ENCODE data around the gene ADRB1. TPM values are rescaled to one million over a fixed set of nuclear protein-coding genes. Genes with fewer than 3 reads are reported as not detected.

Gene ADRB1
- total RNA-seq, 1 donor from 2014 or later: not detected

DNA sequence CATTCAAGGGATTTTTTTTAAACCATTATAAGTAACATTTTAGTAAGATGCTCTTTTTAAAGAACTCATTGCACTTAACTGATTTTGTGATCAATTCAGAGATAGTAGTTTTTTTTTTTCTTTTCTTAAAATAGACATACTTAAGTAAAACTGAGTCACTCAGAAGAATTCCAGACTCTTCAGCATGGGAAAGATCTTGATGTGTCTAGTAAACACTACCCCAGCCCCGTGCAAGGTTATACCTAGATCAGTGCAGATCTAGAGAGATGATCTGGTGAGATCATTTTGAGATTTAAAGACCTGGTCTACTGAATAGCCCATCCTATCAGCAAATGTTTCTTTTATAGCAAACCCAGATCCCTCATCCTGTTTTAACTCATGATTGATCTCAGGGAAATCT is 8.6 kb downstream of the ADRB1 start:
- DNase-seq: no peak
- intact Hi-C loops (cut with micrococcal nuclease): no loop called here
- peaks cover 66% of the 10 kb centered on the region for H3K27me3 Mint-ChIP-seq
- H3K4me1 Mint-ChIP-seq: peaks cover 5% of the 10 kb centered on the region
- H3K36me3 Mint-ChIP-seq (ENCODE audit: low read depth): no peaks in the 10 kb centered on the region
- H3K9me3 Mint-ChIP-seq: no peaks in the 10 kb centered on the region
- no peak overlapping the region for H3K4me3 Mint-ChIP-seq
- no peak overlapping the region for H3K27ac Mint-ChIP-seq

DNA sequence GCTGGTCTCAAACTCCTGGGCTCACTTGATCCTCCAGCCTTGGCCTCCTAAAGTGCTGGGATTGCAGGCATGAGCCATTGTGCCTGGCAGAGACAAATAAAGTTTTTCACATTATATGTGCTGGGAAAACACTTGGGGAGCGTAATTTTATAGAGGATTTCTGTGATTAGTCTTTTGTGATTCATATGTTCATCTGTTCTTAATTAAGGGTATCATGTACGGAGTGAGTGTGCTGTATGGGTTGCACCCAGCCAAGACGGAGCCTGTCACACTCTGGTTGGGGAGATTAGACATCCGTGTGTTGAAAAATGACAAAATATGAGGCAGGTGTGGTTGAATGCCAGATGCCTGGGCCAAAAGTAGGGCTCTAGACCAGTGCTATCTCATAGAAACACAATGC is 10.3 kb downstream of the ADRB1 start:
- no peak overlapping the region for H3K27ac Mint-ChIP-seq
- H3K4me3 Mint-ChIP-seq: no peak overlapping the region
- intact Hi-C loops (cut with micrococcal nuclease): no loop called here
- H3K36me3 Mint-ChIP-seq (ENCODE audit: low read depth): no peaks in the 10 kb centered on the region
- no peaks in the 10 kb centered on the region for H3K4me1 Mint-ChIP-seq
- no peak for DNase-seq
- peaks cover 55% of the 10 kb centered on the region for H3K27me3 Mint-ChIP-seq
- H3K9me3 Mint-ChIP-seq: no peaks in the 10 kb centered on the region

DNA sequence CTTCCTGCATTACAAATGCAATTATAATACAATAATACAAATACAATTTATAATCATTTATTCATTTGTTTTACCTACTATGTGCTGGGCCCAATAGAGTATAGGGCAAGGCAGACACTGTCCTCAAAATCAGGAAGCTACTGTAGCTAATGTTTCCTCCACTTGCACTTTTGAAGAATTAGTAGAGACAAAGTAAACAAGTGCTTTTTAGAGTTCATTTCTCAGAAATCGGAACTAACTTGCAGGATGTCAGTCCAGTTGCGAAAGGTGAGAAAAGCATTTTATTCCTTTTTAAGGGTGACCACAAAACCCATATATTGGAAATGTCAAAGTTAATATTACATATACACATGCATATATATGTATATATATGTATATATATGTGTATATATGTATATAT is 14.2 kb downstream of the ADRB1 start:
- Mint-ChIP-seq H3K4me3 (no peak overlapping the region), H3K27me3 (peaks cover 36% of the 10 kb centered on the region), H3K36me3 (ENCODE audit: low read depth) (no peaks in the 10 kb centered on the region), H3K4me1 (peaks cover 5% of the 10 kb centered on the region), H3K9me3 (no peaks in the 10 kb centered on the region), H3K27ac (no peak overlapping the region)
- intact Hi-C loops (cut with micrococcal nuclease): no loop called here
- no peak for DNase-seq

DNA sequence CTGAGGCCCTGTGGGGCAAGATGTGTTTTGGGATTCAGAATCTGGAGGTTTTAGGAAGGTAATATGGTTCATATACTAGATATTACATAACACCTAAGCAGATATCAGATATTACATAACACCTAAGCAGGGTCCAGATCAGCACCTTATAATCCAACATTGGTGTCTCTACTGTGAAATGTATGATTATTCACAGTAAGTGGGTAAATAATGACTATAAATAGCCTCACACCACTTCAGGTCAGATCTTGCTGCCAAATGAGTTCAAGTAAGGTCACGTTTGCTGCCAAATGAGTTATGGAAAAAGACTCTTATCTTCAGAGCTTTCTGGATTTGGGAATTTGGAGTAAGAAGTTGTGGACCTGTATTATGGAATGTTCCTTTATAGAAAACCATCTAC is 14.6 kb downstream of the ADRB1 start:
- Mint-ChIP-seq H3K4me1 (peaks cover 5% of the 10 kb centered on the region), H3K27me3 (peaks cover 37% of the 10 kb centered on the region), H3K9me3 (no peaks in the 10 kb centered on the region), H3K4me3 (no peak overlapping the region), H3K27ac (no peak overlapping the region), H3K36me3 (ENCODE audit: low read depth) (no peaks in the 10 kb centered on the region)
- DNase-seq: no peak
- intact Hi-C loops (cut with micrococcal nuclease): no loop called here

DNA sequence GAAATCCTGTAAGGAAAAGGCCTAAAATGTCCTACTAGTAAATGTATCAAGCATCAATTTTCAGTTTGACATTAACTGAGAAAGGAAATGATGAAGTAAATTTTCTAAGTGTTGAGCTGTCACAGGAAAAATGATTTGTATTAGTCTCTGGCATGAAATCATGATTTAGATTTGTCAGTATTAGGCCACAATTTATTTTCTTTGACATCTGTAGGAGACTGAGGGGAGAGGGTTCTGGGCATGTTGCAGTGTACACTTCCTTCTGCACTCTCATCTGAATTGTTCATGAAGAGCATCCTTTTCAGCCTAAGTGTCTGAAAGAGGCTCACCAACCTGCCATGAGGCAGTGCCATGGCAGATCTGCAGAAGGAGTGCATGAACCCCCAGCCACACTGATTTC is 15.9 kb downstream of the ADRB1 start:
- no peaks in the 10 kb centered on the region for H3K36me3 Mint-ChIP-seq (ENCODE audit: low read depth)
- H3K27me3 Mint-ChIP-seq: peaks cover 36% of the 10 kb centered on the region
- no peaks in the 10 kb centered on the region for H3K9me3 Mint-ChIP-seq

DNA sequence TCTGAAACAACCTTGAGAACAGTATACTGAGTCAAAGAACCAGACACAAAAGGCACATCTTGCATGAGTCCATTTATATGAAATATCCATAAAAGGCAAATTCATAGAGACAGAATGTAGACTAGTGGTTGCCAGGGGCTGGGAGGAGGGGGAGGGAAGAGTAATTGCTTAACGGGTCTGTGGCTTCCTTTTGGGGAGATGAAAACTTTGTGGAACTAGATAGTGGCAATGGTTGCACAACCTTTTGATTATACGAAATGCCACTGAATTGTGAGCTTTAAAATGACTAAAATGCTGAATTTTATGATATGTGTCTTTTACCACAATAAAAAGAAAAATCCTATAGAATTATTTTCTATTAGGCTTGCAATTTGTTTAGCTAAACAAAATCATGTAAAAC is 16.8 kb downstream of the ADRB1 start:
- peaks cover 5% of the 10 kb centered on the region for H3K4me1 Mint-ChIP-seq
- H3K36me3 Mint-ChIP-seq (ENCODE audit: low read depth): no peaks in the 10 kb centered on the region
- no peaks in the 10 kb centered on the region for H3K9me3 Mint-ChIP-seq
- no peak overlapping the region for H3K4me3 Mint-ChIP-seq
- DNase-seq: no peak
- intact Hi-C loops (cut with micrococcal nuclease): no loop called here
- peaks cover 37% of the 10 kb centered on the region for H3K27me3 Mint-ChIP-seq
- no peak overlapping the region for H3K27ac Mint-ChIP-seq

More for the DNA sequence above, 15.9 kb downstream of the ADRB1 start:
- no peak overlapping the region for H3K4me3 Mint-ChIP-seq
- no peak for DNase-seq
- H3K4me1 Mint-ChIP-seq: peaks cover 5% of the 10 kb centered on the region
- intact Hi-C loops (cut with micrococcal nuclease): no loop called here
- no peak overlapping the region for H3K27ac Mint-ChIP-seq

DNA sequence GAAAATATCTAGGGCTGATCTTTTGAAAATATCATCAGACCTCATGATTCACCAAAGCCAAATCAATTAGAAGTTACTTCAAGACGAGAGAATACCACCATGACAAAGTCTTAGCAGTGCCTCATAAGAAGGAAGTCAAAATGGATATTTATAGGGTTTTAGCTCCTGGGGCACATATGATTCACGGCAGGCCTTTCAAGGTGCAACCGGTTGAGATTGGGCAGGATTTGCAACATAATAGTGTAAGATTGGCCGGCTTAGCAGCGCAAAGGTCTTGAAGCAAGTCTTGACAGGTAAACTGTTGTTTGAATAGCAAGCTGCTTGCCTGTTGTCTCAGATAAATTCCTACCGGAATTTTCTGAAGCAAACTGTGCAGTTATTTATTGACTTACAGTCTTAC is 17.5 kb downstream of the ADRB1 start:
- Mint-ChIP-seq H3K4me1 (peaks cover 5% of the 10 kb centered on the region), H3K27me3 (peaks cover 38% of the 10 kb centered on the region), H3K4me3 (no peak overlapping the region), H3K36me3 (ENCODE audit: low read depth) (no peaks in the 10 kb centered on the region), H3K27ac (no peak overlapping the region), H3K9me3 (no peaks in the 10 kb centered on the region)
- no peak for DNase-seq
- intact Hi-C loops (cut with micrococcal nuclease): no loop called here

DNA sequence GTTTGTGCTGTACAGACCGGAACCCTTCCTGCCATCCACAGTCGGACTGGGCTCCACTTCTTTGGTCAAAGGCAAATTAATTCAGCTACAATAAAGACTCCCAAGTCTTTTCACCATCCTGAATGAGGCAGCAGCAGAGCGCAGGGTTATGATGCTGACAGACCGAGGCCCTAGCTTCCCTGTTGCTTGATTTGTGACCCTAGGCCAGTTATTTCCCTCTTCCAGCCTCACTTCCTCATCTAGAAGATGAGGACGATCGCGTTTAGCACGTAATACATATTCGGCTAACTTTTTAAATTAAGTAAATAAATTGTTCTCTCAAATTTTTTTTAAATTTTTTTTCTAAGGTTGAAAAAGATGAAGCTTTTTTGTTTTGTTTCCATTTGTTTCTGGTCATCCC is 18.1 kb downstream of the ADRB1 start:
- Mint-ChIP-seq H3K4me1 (peaks cover 5% of the 10 kb centered on the region), H3K9me3 (no peaks in the 10 kb centered on the region), H3K4me3 (no peak overlapping the region), H3K27me3 (peaks cover 41% of the 10 kb centered on the region), H3K36me3 (ENCODE audit: low read depth) (no peaks in the 10 kb centered on the region), H3K27ac (no peak overlapping the region)
- no peak for DNase-seq
- intact Hi-C loops (cut with micrococcal nuclease): no loop called here

DNA sequence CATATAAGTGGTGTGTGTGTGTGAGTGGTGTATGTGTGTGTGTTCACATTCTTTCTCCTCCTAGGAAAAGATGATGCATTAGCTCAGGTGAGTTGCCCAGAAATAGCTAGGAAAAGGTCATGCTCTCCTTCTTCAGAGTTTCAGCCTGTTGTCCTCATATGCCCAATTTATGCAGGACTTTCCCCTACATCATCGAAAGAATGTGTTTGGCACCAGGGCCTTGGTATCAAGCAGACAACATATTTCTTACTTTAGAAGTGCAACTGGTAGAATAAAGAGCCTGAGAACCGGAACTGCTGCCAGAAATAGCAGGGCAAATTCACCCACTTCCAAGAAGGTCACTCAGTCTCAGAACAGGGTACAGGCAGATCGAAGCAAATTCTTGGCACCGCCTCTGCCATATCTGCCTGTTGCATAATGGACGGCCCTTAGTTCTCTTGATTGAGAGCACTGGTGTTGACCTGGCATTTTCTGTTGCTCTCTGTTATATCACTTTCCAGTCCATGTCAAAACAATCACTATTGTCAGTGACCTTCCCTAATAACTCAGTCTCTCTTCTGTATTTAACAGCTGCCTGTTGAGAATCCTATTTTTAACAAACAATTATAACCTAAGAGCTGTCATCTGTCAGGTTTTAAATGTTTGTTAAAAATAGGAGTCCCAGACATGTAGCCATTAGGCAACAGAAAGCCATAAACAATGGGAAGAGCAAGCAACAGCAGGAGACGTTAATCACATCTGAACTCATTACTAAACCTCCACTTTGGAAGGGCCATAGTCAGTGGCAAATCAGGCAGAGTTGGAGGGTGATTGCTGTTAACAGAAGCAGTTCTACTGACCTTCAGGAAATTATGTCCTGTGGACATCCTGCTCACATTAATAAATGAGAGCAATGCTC is 20.7 kb downstream of the ADRB1 start:
- Mint-ChIP-seq H3K4me3 (no peak overlapping the region), H3K36me3 (ENCODE audit: low read depth) (no peaks in the 10 kb centered on the region), H3K27ac (no peak overlapping the region), H3K9me3 (no peaks in the 10 kb centered on the region), H3K27me3 (peaks cover 33% of the 10 kb centered on the region), H3K4me1 (peaks cover 15% of the 10 kb centered on the region)
- intact Hi-C loops (cut with micrococcal nuclease): no loop called here
- DNase-seq: no peak

DNA sequence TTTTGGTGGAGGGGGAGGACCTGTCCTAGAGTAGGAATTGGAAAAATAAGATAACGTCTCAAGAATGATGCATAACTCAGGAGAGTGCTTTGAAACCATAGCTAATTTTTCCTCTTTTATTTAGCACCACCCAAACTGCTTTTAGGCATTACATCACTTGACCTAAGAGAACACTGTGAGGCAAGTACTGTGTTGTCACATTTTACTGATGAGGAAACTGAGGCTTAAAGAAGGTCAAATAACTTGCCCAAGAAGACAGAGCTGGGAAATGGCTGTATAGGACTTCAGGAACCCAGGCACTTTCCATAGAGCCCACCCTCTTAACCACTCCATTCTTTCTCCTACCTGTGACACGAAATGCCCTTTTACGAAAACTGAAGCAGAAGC is 21.4 kb downstream of the ADRB1 start:
- H3K9me3 Mint-ChIP-seq: no peaks in the 10 kb centered on the region
- H3K4me1 Mint-ChIP-seq: peaks cover 14% of the 10 kb centered on the region
- H3K27ac Mint-ChIP-seq: no peak overlapping the region
- intact Hi-C loops (cut with micrococcal nuclease): no loop called here
- peaks cover 28% of the 10 kb centered on the region for H3K27me3 Mint-ChIP-seq
- DNase-seq: no peak
- H3K4me3 Mint-ChIP-seq: no peak overlapping the region
- H3K36me3 Mint-ChIP-seq (ENCODE audit: low read depth): no peaks in the 10 kb centered on the region

DNA sequence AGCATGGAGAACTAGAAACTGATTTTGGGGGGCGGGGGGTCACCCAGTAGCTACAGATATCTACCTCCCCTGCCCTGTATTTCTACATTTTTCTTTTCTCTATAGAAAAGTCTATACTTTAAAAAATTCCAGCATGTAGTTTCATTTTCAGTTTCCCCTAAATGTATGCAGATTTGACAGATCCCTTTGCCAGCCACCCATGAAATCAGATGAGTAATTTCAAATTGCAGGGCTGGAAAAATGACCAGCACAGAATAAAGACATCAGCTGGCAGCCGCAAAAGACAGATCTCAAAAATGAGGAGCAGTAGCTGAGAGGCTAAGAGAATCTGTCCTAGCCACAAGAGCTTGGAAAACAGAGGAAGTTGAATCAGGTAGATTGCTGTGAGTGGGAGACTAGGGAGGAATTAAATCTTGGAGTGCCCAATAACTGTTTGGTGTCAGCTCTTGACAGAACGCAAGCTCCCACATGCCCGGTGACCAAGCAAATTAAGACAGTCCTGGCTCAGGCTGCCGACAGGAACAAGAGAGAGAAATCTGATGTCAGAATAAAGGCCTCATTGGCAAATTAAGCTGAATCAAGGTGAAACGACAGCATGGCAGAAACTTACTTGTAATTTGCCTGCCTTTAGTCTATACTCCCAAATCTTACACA is 24.5 kb downstream of the ADRB1 start:
- peaks cover 14% of the 10 kb centered on the region for H3K4me1 Mint-ChIP-seq
- intact Hi-C loops (cut with micrococcal nuclease): no loop called here
- H3K36me3 Mint-ChIP-seq (ENCODE audit: low read depth): no peaks in the 10 kb centered on the region
- peaks cover 32% of the 10 kb centered on the region for H3K27me3 Mint-ChIP-seq
- H3K27ac Mint-ChIP-seq: no peak overlapping the region
- no peak overlapping the region for H3K4me3 Mint-ChIP-seq
- no peaks in the 10 kb centered on the region for H3K9me3 Mint-ChIP-seq
- no peak for DNase-seq

DNA sequence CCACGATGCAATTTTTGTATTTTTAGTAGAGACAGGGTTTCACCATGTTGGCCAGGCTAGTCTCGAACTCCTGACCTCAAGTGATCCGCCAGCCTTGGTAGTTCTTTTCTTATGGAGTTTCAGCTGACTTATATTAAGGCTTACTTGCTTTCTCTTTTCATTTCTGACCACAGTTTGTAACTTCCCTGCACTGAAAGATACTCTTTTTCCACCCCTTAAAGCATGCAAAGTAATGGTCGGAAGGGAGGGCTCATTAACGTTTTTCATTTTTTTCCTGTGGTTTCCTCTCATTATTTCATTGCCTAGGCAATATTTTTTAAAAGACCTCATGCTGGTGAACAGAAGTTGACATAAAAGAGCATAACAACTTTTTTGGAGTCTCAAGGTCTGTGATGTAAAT is 27.0 kb downstream of the ADRB1 start:
- H3K36me3 Mint-ChIP-seq (ENCODE audit: low read depth): no peaks in the 10 kb centered on the region
- no peak overlapping the region for H3K4me3 Mint-ChIP-seq
- H3K27ac Mint-ChIP-seq: no peak overlapping the region
- intact Hi-C loops (cut with micrococcal nuclease): no loop called here
- H3K4me1 Mint-ChIP-seq: peaks cover 21% of the 10 kb centered on the region
- peaks cover 16% of the 10 kb centered on the region for H3K27me3 Mint-ChIP-seq
- no peaks in the 10 kb centered on the region for H3K9me3 Mint-ChIP-seq
- no peak for DNase-seq

DNA sequence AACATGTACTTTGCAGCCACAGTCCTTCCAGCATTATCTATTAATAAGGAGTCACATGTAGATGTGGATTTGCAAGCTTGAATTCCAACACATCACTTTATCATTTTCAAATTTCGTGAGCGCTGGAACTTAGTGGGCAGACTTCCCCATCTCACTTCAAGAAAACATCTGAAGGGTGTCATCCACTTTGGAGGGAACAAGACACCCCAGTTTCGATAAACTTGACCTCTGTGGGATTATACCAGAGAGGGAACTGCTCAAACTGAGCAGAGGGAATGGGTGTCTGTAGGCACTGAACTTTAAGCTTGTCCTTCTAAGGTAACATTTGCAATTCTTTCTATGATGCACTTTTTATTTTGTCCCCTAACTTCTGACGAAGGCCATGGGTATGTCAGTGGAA is 27.5 kb downstream of the ADRB1 start:
- intact Hi-C loops (cut with micrococcal nuclease): no loop called here
- peaks cover 21% of the 10 kb centered on the region for H3K4me1 Mint-ChIP-seq
- DNase-seq: no peak

DNA sequence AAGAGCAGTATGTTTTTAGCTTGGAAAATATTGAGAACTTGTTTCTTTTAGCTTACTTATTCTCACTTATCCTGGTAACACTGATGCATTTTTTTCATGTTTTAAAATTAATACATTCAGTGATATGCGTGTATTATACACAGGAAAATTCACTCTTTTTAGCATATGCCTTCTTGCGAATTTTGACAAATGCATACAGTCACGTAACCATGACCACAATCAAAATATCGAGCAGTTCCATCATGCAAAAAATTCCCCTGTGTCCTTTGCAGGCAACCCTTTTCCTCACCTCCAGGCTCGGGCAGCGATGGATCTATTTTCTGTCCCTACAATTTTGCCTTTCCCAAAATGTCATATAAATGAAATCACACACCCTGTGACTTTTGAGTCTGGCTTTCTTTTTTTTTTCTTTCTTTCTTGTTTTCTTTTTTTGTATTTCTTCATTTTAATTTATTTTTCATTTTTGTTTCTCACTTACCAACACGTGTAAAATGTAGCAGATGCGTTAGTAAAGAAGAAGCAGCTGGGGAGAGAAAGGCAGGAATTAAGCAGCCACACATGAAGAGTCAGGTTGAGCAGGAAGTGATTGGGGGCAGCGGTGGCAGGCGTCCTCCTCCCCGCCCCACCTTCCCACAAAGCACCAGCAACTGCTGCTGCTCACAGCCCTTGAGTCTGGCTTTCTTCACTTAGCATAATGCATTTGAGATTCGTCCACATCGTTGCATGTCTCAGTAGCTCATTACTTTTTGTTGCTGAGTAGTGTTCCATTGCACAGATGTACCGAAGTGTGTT is 29.9 kb downstream of the ADRB1 start:
- Mint-ChIP-seq H3K9me3 (no peaks in the 10 kb centered on the region), H3K27ac (no peak overlapping the region), H3K27me3 (peaks cover 25% of the 10 kb centered on the region), H3K36me3 (ENCODE audit: low read depth) (no peaks in the 10 kb centered on the region), H3K4me1 (peaks cover 12% of the 10 kb centered on the region), H3K4me3 (no peak overlapping the region)
- intact Hi-C loops (cut with micrococcal nuclease): no loop called here
- DNase-seq: peak; percentile 74

More for the DNA sequence above, 27.5 kb downstream of the ADRB1 start:
- Mint-ChIP-seq H3K9me3 (no peaks in the 10 kb centered on the region), H3K36me3 (ENCODE audit: low read depth) (no peaks in the 10 kb centered on the region), H3K4me3 (no peak overlapping the region), H3K27me3 (peaks cover 18% of the 10 kb centered on the region), H3K27ac (no peak overlapping the region)
